ENCODE results near the gene FERMT2.
A peak's percentile ranks its signal among the peaks of the same experiment; 100 is the strongest.

FERMT2 gene

DNA sequence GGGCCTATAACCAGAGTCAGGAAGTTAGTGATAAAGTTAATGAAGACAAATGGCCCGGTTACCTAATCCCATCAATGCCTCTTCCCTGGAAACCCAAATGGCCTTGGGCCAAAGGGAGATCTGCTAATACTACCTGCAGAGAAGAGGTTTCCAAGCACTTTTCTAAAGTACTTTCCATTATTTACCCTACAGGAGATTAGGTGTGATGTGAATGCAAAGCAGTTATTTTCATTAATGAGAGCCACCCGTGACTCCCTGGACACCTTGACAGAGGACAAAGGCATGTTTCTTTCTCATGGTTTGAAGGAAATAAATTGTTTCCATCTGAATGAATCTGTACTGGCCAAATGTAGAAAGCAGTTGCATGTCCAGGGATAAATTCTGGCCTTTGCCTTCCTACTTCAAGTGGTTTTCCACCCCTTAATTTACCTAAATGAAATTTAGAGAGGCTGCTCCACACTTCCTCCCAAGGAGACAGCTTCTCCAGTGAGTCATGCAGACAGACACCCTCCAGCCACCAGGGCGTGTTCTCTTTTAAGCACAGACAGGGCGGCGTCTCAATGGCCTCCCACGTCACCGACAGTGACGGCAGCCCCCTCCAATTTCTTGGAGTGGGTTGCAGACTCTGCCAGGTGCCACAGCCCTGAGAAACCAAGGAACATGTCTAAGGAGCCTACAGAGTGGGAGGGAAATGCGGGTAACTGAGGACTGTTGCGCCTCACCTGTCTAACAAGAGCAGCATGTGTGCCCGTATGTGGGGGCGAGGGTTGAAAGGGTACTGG, 115.5 kb downstream of the FERMT2 start:
- TF ChIP-seq NFIC (IDR thresholded peaks at IDR 0.05): peak; percentile 79
- TF ChIP-seq ZBTB7A (IDR thresholded peaks at IDR 0.05; ENCODE audit: low read depth): no peak
- TF ChIP-seq, protein P1, sequence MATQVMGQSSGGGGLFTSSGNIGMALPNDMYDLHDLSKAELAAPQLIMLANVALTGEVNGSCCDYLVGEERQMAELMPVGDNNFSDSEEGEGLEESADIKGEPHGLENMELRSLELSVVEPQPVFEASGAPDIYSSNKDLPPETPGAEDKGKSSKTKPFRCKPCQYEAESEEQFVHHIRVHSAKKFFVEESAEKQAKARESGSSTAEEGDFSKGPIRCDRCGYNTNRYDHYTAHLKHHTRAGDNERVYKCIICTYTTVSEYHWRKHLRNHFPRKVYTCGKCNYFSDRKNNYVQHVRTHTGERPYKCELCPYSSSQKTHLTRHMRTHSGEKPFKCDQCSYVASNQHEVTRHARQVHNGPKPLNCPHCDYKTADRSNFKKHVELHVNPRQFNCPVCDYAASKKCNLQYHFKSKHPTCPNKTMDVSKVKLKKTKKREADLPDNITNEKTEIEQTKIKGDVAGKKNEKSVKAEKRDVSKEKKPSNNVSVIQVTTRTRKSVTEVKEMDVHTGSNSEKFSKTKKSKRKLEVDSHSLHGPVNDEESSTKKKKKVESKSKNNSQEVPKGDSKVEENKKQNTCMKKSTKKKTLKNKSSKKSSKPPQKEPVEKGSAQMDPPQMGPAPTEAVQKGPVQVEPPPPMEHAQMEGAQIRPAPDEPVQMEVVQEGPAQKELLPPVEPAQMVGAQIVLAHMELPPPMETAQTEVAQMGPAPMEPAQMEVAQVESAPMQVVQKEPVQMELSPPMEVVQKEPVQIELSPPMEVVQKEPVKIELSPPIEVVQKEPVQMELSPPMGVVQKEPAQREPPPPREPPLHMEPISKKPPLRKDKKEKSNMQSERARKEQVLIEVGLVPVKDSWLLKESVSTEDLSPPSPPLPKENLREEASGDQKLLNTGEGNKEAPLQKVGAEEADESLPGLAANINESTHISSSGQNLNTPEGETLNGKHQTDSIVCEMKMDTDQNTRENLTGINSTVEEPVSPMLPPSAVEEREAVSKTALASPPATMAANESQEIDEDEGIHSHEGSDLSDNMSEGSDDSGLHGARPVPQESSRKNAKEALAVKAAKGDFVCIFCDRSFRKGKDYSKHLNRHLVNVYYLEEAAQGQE (IDR thresholded peaks at IDR 0.05; ENCODE audit: low read depth): no peak
- no peak for TF ChIP-seq EGR1 (IDR thresholded peaks at IDR 0.05)
- TF ChIP-seq CREB1 (IDR thresholded peaks at IDR 0.05; ENCODE audit: low read depth): no peak
- TF ChIP-seq TAF1 (IDR thresholded peaks at IDR 0.05; ENCODE audit: low read depth): no peak
- TF ChIP-seq YY1 (IDR thresholded peaks at IDR 0.05; ENCODE audit: low read depth): no peak
- TF ChIP-seq TCF12 (IDR thresholded peaks at IDR 0.05; ENCODE audit: low read depth): peak; percentile 58
- peak; percentile 59 for TF ChIP-seq CEBPB (IDR thresholded peaks at IDR 0.05)
- TF ChIP-seq, protein P2, sequence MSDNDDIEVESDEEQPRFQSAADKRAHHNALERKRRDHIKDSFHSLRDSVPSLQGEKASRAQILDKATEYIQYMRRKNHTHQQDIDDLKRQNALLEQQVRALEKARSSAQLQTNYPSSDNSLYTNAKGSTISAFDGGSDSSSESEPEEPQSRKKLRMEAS (IDR thresholded peaks at IDR 0.05): 0 out of 2 replicates have a peak, but pooled peaks have one; percentile 8
- TF ChIP-seq EP300 (IDR thresholded peaks at IDR 0.05; ENCODE audit: borderline replicate concordance): peak; percentile 73
- TF ChIP-seq, protein P3, sequence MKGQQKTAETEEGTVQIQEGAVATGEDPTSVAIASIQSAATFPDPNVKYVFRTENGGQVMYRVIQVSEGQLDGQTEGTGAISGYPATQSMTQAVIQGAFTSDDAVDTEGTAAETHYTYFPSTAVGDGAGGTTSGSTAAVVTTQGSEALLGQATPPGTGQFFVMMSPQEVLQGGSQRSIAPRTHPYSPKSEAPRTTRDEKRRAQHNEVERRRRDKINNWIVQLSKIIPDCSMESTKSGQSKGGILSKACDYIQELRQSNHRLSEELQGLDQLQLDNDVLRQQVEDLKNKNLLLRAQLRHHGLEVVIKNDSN (IDR thresholded peaks at IDR 0.05): no peak
- TF ChIP-seq FOXM1 (IDR thresholded peaks at IDR 0.05; ENCODE audit: borderline replicate concordance, low read depth): peak; percentile 58; the same call in 1 of the 2 replicates
- TF ChIP-seq TEAD4 (IDR thresholded peaks at IDR 0.05): peak; percentile 56
- no peak for TF ChIP-seq RAD21 (IDR thresholded peaks at IDR 0.05; ENCODE audit: low read depth)

DNA sequence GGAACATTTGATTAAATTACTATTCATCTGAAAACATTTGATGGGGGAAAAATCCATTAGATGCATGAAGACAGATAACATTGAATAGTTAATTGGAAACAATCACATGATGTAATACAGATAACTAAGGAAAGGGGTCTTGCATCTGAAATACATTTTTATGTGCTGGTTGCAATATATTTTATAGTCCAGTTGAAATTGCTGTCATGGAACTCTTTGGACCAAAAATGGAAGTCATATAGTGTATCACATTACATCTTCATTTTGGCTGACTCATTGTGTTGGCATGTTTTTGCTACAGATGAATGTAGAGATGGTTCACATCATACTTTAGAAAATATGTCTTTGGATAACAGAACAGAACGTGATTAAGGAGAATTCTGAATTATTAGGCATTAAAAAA, 116.4 kb downstream of the FERMT2 start:
- TF ChIP-seq, protein P3 (IDR thresholded peaks at IDR 0.05): no peak
- TF ChIP-seq ZBTB7A (IDR thresholded peaks at IDR 0.05; ENCODE audit: low read depth) (no peak), EGR1 (IDR thresholded peaks at IDR 0.05) (no peak), YY1 (IDR thresholded peaks at IDR 0.05; ENCODE audit: low read depth) (0 out of 2 replicates have a peak, but pooled peaks have one; percentile 24), CEBPB (IDR thresholded peaks at IDR 0.05) (no peak), TEAD4 (IDR thresholded peaks at IDR 0.05) (peak; percentile 47; the same call in 1 of the 2 replicates), NFIC (IDR thresholded peaks at IDR 0.05) (no peak), FOXM1 (IDR thresholded peaks at IDR 0.05; ENCODE audit: borderline replicate concordance, low read depth) (no peak), RAD21 (IDR thresholded peaks at IDR 0.05; ENCODE audit: low read depth) (no peak), TAF1 (IDR thresholded peaks at IDR 0.05; ENCODE audit: low read depth) (no peak), CREB1 (IDR thresholded peaks at IDR 0.05; ENCODE audit: low read depth) (no peak), TCF12 (IDR thresholded peaks at IDR 0.05; ENCODE audit: low read depth) (no peak)
- TF ChIP-seq, protein P1 (IDR thresholded peaks at IDR 0.05; ENCODE audit: low read depth): no peak

DNA sequence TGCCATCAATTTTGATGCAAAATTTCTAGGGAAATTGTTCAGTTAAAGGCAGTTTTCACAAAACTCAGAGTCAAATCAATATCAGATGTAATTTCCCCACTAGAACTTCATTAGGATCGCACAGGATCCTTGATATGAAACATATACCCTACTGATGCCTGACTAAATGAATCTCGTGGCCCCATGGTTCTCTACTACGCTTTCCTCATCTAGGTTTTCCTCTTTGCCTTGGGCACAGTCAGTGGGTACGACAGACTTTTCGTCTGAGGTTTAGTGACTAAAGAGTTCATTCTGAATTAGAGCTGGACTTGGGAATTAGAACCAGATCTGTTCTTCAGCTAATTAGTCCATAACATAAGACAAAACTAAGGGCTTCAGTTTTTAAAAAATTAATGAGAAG, 117.0 kb downstream of the FERMT2 start:
- TF ChIP-seq CEBPB (IDR thresholded peaks at IDR 0.05) (no peak), EGR1 (IDR thresholded peaks at IDR 0.05) (no peak), TAF1 (IDR thresholded peaks at IDR 0.05; ENCODE audit: low read depth) (no peak), ZBTB7A (IDR thresholded peaks at IDR 0.05; ENCODE audit: low read depth) (no peak), EP300 (IDR thresholded peaks at IDR 0.05; ENCODE audit: borderline replicate concordance) (no peak), TCF12 (IDR thresholded peaks at IDR 0.05; ENCODE audit: low read depth) (no peak), RAD21 (IDR thresholded peaks at IDR 0.05; ENCODE audit: low read depth) (no peak), YY1 (IDR thresholded peaks at IDR 0.05; ENCODE audit: low read depth) (no peak), TEAD4 (IDR thresholded peaks at IDR 0.05) (no peak), NFIC (IDR thresholded peaks at IDR 0.05) (no peak), FOXM1 (IDR thresholded peaks at IDR 0.05; ENCODE audit: borderline replicate concordance, low read depth) (no peak), CREB1 (IDR thresholded peaks at IDR 0.05; ENCODE audit: low read depth) (no peak)
- TF ChIP-seq, protein P3 (IDR thresholded peaks at IDR 0.05): no peak
- TF ChIP-seq, protein P1 (IDR thresholded peaks at IDR 0.05; ENCODE audit: low read depth): no peak
- TF ChIP-seq, protein P2 (IDR thresholded peaks at IDR 0.05): no peak
